ENCODE data around the gene POU6F2. TPM values are rescaled to one million over a fixed set of nuclear protein-coding genes. Genes with fewer than 3 reads are reported as not detected.

POU6F2 gene
- total RNA-seq, 1 experiment from 2014 or later, result 0.19 TPM

DNA sequence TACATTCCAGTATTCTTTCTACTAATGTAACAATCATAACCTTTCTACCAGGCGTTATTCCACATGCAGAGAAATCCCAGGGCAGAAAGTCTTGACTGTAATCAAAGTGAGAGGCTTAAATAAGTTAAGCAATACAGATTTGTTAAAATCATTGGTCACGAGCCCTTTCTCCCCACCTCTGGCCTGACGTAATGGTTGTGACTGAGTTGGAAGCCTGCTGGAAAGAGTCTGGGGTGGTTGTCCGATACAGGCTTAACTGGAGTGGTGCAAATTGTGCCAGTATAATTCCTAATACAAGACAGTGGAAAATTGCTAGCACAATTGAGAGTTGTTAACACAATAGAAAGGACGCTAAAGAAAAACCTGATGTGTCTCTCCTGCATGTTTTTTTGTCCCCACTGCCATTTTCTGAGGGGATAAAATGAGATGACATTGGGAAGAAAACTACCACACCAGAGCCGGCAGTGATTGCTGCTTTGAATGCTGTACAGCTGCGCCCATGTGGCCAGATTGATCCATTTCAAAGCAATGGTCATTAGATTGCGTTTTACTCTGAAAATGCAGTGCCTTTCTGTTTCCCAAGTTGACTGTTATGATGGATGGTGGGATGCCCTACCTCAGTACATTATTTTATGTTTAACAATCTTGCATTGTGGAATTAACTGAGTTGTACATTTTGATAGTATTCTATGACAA, 190.8 kb downstream of the POU6F2 start:
- POLR2A ChIA-PET, result no interaction called here
- Mint-ChIP-seq H3K4me3 (ENCODE audit: unreplicated experiment) (no peak overlapping the region), H3K36me3 (ENCODE audit: insufficient read depth, unreplicated experiment) (no peaks in the 10 kb centered on the region), H3K27ac (ENCODE audit: low read depth, unreplicated experiment) (no peak overlapping the region), H3K27me3 (ENCODE audit: insufficient read depth, unreplicated experiment) (peaks cover 34% of the 10 kb centered on the region), H3K9me3 (ENCODE audit: unreplicated experiment) (no peaks in the 10 kb centered on the region), H3K4me1 (ENCODE audit: insufficient read depth, unreplicated experiment) (no peaks in the 10 kb centered on the region)
- no peak for DNase-seq (ENCODE audit: unreplicated experiment)
- TF ChIP-seq, protein P1, sequence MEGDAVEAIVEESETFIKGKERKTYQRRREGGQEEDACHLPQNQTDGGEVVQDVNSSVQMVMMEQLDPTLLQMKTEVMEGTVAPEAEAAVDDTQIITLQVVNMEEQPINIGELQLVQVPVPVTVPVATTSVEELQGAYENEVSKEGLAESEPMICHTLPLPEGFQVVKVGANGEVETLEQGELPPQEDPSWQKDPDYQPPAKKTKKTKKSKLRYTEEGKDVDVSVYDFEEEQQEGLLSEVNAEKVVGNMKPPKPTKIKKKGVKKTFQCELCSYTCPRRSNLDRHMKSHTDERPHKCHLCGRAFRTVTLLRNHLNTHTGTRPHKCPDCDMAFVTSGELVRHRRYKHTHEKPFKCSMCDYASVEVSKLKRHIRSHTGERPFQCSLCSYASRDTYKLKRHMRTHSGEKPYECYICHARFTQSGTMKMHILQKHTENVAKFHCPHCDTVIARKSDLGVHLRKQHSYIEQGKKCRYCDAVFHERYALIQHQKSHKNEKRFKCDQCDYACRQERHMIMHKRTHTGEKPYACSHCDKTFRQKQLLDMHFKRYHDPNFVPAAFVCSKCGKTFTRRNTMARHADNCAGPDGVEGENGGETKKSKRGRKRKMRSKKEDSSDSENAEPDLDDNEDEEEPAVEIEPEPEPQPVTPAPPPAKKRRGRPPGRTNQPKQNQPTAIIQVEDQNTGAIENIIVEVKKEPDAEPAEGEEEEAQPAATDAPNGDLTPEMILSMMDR (IDR thresholded peaks at IDR 0.05; ENCODE audit: unreplicated experiment), result no peak
- intact Hi-C loops (cut with micrococcal nuclease), result no loop called here
- no TSS peak for BruUV-seq (replicated peaks)
- CTCF ChIA-PET, result interaction anchor here (0.6 kb wide), 1 partner anchor 283 kb away, joined by 4 read pairs; no protein-coding TSS in a partner anchor

DNA sequence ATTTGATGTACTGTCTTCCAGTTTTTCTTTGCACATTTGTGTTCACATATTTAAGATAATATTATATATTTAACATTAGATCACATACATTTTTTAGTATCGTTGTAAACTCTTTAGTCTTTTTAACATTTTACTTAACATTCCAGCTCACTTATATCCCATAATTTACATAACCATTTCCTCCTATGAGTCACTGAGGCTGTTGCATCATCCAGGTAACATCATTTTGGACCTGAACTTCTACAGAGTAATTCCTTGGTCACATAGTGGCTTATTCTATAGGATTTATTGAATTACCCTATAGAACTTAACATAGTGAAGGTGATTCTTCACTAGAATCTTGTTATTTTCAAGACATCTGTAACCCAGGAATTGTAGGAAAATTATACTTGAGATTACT, 194.4 kb downstream of the POU6F2 start:
- Mint-ChIP-seq H3K27ac (ENCODE audit: low read depth, unreplicated experiment) (no peak overlapping the region), H3K36me3 (ENCODE audit: insufficient read depth, unreplicated experiment) (no peaks in the 10 kb centered on the region), H3K4me3 (ENCODE audit: unreplicated experiment) (no peak overlapping the region), H3K9me3 (ENCODE audit: unreplicated experiment) (no peaks in the 10 kb centered on the region), H3K4me1 (ENCODE audit: insufficient read depth, unreplicated experiment) (no peaks in the 10 kb centered on the region), H3K27me3 (ENCODE audit: insufficient read depth, unreplicated experiment) (peaks cover 12% of the 10 kb centered on the region)
- ChIA-PET POLR2A (no interaction called here), CTCF (interaction anchor here (0.6 kb wide), 1 partner anchor 14 kb away, joined by 3 read pairs; no protein-coding TSS in a partner anchor)
- no TSS peak for BruUV-seq (replicated peaks)
- TF ChIP-seq, protein P1 (IDR thresholded peaks at IDR 0.05; ENCODE audit: unreplicated experiment), result no peak
- DNase-seq (ENCODE audit: unreplicated experiment), result peak; percentile 51
- intact Hi-C loops (cut with micrococcal nuclease), result no loop called here

DNA sequence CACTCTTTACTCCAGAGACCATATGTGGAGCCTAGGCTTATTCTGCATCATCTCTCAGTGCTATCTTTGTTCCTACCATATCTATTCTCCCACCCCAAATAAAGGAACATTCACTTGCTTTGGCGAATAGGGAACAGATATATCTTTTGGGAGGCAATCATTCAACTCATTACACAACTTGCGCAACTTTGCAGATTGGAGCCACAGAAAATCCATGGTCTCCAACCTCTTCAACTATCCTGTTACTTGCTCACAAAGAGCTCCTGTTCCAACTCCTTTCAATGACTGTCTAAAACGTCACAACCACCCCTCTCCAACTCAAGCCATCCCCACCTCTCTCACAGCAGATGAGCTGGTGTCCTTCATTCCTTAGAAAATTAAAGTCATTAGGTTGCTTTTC, 203.7 kb downstream of the POU6F2 start:
- intact Hi-C loops (cut with micrococcal nuclease), result no loop called here
- no peaks in the 10 kb centered on the region for H3K27me3 Mint-ChIP-seq (ENCODE audit: insufficient read depth, unreplicated experiment)

DNA sequence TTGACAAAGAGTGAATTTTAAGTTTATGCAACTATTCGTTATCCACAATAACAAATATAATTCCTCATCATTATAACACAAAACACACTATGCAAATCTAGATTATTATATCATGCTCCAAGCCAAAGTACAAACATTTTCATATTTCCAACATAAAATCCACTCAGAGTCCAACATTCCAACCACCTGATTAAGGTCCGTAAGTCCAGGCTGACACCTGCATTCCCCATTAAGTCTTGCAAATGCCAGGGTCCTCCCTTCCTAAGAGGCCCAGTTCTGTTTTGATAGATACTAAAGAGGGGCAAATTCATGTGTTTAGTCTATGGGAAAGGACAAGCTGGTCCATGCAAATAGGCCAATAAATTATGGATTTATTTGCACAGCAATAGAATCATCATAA, 206.1 kb downstream of the POU6F2 start:
- intact Hi-C loops (cut with micrococcal nuclease), result no loop called here
- H3K4me1 Mint-ChIP-seq (ENCODE audit: insufficient read depth, unreplicated experiment), result no peaks in the 10 kb centered on the region

More for the DNA sequence above, 203.7 kb downstream of the POU6F2 start:
- Mint-ChIP-seq H3K4me1 (ENCODE audit: insufficient read depth, unreplicated experiment) (no peaks in the 10 kb centered on the region), H3K9me3 (ENCODE audit: unreplicated experiment) (no peaks in the 10 kb centered on the region), H3K27ac (ENCODE audit: low read depth, unreplicated experiment) (no peak overlapping the region), H3K4me3 (ENCODE audit: unreplicated experiment) (no peak overlapping the region), H3K36me3 (ENCODE audit: insufficient read depth, unreplicated experiment) (no peaks in the 10 kb centered on the region)
- DNase-seq (ENCODE audit: unreplicated experiment), result no peak
- POLR2A ChIA-PET, result no interaction called here
- no TSS peak for BruUV-seq (replicated peaks)
- CTCF ChIA-PET, result no interaction called here
- TF ChIP-seq, protein P1 (IDR thresholded peaks at IDR 0.05; ENCODE audit: unreplicated experiment), result no peak

More for the DNA sequence above, 206.1 kb downstream of the POU6F2 start:
- Mint-ChIP-seq H3K27ac (ENCODE audit: low read depth, unreplicated experiment) (no peak overlapping the region), H3K9me3 (ENCODE audit: unreplicated experiment) (no peaks in the 10 kb centered on the region), H3K4me3 (ENCODE audit: unreplicated experiment) (no peak overlapping the region), H3K27me3 (ENCODE audit: insufficient read depth, unreplicated experiment) (no peaks in the 10 kb centered on the region), H3K36me3 (ENCODE audit: insufficient read depth, unreplicated experiment) (no peaks in the 10 kb centered on the region)
- POLR2A ChIA-PET, result no interaction called here
- no TSS peak for BruUV-seq (replicated peaks)
- no peak for DNase-seq (ENCODE audit: unreplicated experiment)
- TF ChIP-seq, protein P1 (IDR thresholded peaks at IDR 0.05; ENCODE audit: unreplicated experiment), result no peak
- CTCF ChIA-PET, result interaction anchor here (0.6 to 0.7 kb wide), 3 partner anchors 86 to 727 kb away, joined by 3 read pairs; no protein-coding TSS in a partner anchor

Measured in MCF 10A (cell line).